T-helper 1 cell treated with Interleukin-12 subunit alpha and Interleukin-12 subunit beta and Interleukin-4 antibody, amounts not matched to agents 30 ng/mL and 1 ng/mL, for 36 hours (primary cell): ENCODE results near the gene MIF4GD. TPM values are rescaled to one million over a fixed set of nuclear protein-coding genes. Genes with fewer than 3 reads are reported as not detected.
"Not testable (repeated sequence)": the region's sequence is repeated elsewhere in the genome, so short reads cannot be mapped to it uniquely, and the experiment has no call there.

ENCODE experiments used
- intact Hi-C: fragments of 100-400 bp; cut with micrococcal nuclease; formaldehyde crosslinking; loops from one replicate; pipeline ENCODE4 v1.15.1; 2024
- total RNA-seq: library from RNA; stranded (reverse); gene quantifications from 2 replicates; pipeline ENCODE4 v1.2.3, GENCODE V29; 2022

Gene MIF4GD
- total RNA-seq, 1 donor from 2014 or later: 39.2 TPM

- intact Hi-C loops: loop anchor here (1.0 to 2.0 kb wide), 14 partner anchors 17 to 496 kb away; partner anchors contain the start of genes ATP5PD, GGA3, GRB2 and KCTD2
These were observed 17.7 kb upstream of the MIF4GD start for GRCh38 chr17:75288770-75289114.

GRCh38 chr17:75288359-75288758 is 17.3 kb upstream of the MIF4GD start:
- intact Hi-C loops: loop anchor here (2.0 kb wide), 3 partner anchors 168 to 242 kb away; partner anchors contain the start of genes ATP5PD, KCTD2, LLGL2 and TMEM94

- intact Hi-C loops: no loop called here
These were observed 16.2 kb upstream of the MIF4GD start for GRCh38 chr17:75287221-75287620.

- intact Hi-C loops: no loop called here
These were observed 14.1 kb upstream of the MIF4GD start for GRCh38 chr17:75285123-75285522.

- intact Hi-C loops: not testable (repeated sequence)
These were observed 9.2 kb upstream of the MIF4GD start for GRCh38 chr17:75280189-75280588.

GRCh38 chr17:75277664-75278071 is 6.6 kb upstream of the MIF4GD start:
- intact Hi-C loops: no loop called here

- intact Hi-C loops: loop anchor here (5.0 kb wide), 2 partner anchors 72 to 243 kb away; partner anchors contain the start of genes CASKIN2 and TSEN54
These were observed 3.1 kb upstream of the MIF4GD start for GRCh38 chr17:75273977-75274708.

GRCh38 chr17:75272848-75273184 is 1.8 kb upstream of the MIF4GD start:
- intact Hi-C loops: loop anchor here (5.0 kb wide), 2 partner anchors 71 to 244 kb away; partner anchors contain the start of genes CASKIN2 and TSEN54

GRCh38 chr17:75271955-75272847 is 1.2 kb upstream of the MIF4GD start:
- intact Hi-C loops: loop anchor here (1.0 to 5.0 kb wide), 5 partner anchors 17 to 245 kb away; partner anchors contain the start of genes CASKIN2, GRB2, SLC25A19 and TSEN54

GRCh38 chr17:75271233-75271954 is 363 bp upstream of the MIF4GD start:
- intact Hi-C loops: loop anchor here (1.0 to 5.0 kb wide), 5 partner anchors 18 to 246 kb away; partner anchors contain the start of genes CASKIN2, GRB2, SLC25A19 and TSEN54

GRCh38 chr17:75270218-75270965 is 639 bp downstream of the MIF4GD start:
- intact Hi-C loops: loop anchor here (1.0 to 5.0 kb wide), 5 partner anchors 9 to 247 kb away; partner anchors contain the start of genes CASKIN2, GGA3, GRB2 and MRPS7

GRCh38 chr17:75269844-75270217 is 1.2 kb downstream of the MIF4GD start:
- intact Hi-C loops: loop anchor here (1.0 to 5.0 kb wide), 5 partner anchors 9 to 247 kb away; partner anchors contain the start of genes CASKIN2, GGA3, GRB2 and MRPS7

GRCh38 chr17:75267411-75268232 is 3.4 kb downstream of the MIF4GD start:
- intact Hi-C loops: no loop called here

- intact Hi-C loops: no loop called here
These were observed 3.9 kb downstream of the MIF4GD start for GRCh38 chr17:75267153-75267410.

- intact Hi-C loops: no loop called here
These were observed 4.5 kb downstream of the MIF4GD start for GRCh38 chr17:75266316-75267152.

- intact Hi-C loops: no loop called here
These were observed 5.3 kb downstream of the MIF4GD start for GRCh38 chr17:75265614-75266315.

GRCh38 chr17:75263055-75263454 is 8.0 kb downstream of the MIF4GD start:
- intact Hi-C loops: loop anchor here (5.0 kb wide), 2 partner anchors 231 to 594 kb away; partner anchors contain the start of gene WBP2

GRCh38 chr17:75262112-75262606 is 8.9 kb downstream of the MIF4GD start:
- intact Hi-C loops: loop anchor here (5.0 kb wide), 2 partner anchors 230 to 595 kb away; partner anchors contain the start of gene WBP2
